MM.1S (cell line): Measurements from ENCODE around the gene PRKCZ.

Source experiments
- DNase-seq: peaks from one replicate; pipeline ENCODE4 v3.0.0-alpha.2; 2015
- H2AFZ ChIP-seq: fragments of 300-600 bp; sonication (generic); 2 replicates; pipeline ENCODE4 v1.6.0; 2016; ENCODE audit warnings: antibody characterized with exemption, low read length
- H3F3A ChIP-seq: fragments of 300-600 bp; sonication (generic); 2 replicates; pipeline ENCODE4 v1.6.1; 2016; ENCODE audit warnings: mild to moderate bottlenecking, antibody characterized with exemption, low read length, moderate library complexity, mixed read lengths; ENCODE audit not compliant: insufficient read depth
- H3K27ac ChIP-seq: fragments of 300-600 bp; sonication (generic); 2 replicates; pipeline ENCODE4 v1.5.1; 2016; ENCODE audit warnings: mild to moderate bottlenecking, low read length
- H3K27me3 ChIP-seq: fragments of 300-600 bp; sonication (generic); replicated peaks from 2 replicates; pipeline ENCODE4 v1.6.0; 2016; ENCODE audit warnings: low read length; ENCODE audit not compliant: insufficient read depth
- H3K36me3 ChIP-seq: fragments of 300-600 bp; sonication (generic); replicated peaks from 2 replicates; pipeline ENCODE4 v1.6.1; 2016; ENCODE audit warnings: mild to moderate bottlenecking, low read length, mixed read lengths; ENCODE audit not compliant: insufficient read depth
- H3K4me1 ChIP-seq: fragments of 300-600 bp; sonication (generic); 2 replicates; pipeline ENCODE4 v1.6.1; 2016; ENCODE audit warnings: low read length, mixed read lengths
- H3K4me2 ChIP-seq: fragments of 300-600 bp; sonication (generic); 2 replicates; pipeline ENCODE4 v1.6.0; 2016; ENCODE audit warnings: low read depth, low read length
- H3K4me3 ChIP-seq: fragments of 300-600 bp; sonication (generic); 2 replicates; pipeline ENCODE4 v1.5.1; 2016; ENCODE audit warnings: low read length, mixed read lengths
- H3K79me2 ChIP-seq: fragments of 300-600 bp; sonication (generic); 2 replicates; pipeline ENCODE4 v1.6.1; 2016; ENCODE audit warnings: mixed run types, low read length, mixed read lengths
- H3K9ac ChIP-seq: fragments of 300-600 bp; sonication (generic); 2 replicates; pipeline ENCODE4 v1.6.1; 2016; ENCODE audit warnings: low read length, mixed read lengths
- H3K9me2 ChIP-seq: fragments of 300-600 bp; sonication (generic); replicated peaks from 2 replicates; pipeline ENCODE4 v1.6.1; 2016; ENCODE audit warnings: mild to moderate bottlenecking, low read length, mixed read lengths; ENCODE audit not compliant: insufficient read depth
- H3K9me3 ChIP-seq: fragments of 300-600 bp; sonication (generic); replicated peaks from 2 replicates; pipeline ENCODE4 v1.6.1; 2016; ENCODE audit warnings: mild to moderate bottlenecking, low read length, mixed read lengths; ENCODE audit not compliant: insufficient read depth
- H4K20me1 ChIP-seq: fragments of 300-600 bp; sonication (generic); 2 replicates; pipeline ENCODE4 v1.6.1; 2016; ENCODE audit warnings: mild to moderate bottlenecking, low read length, moderate library complexity, mixed read lengths; ENCODE audit not compliant: insufficient read depth
- EZH2 ChIP-seq: fragments of 300-600 bp; sonication (generic); optimal IDR thresholded peaks from 2 replicates; pipeline ENCODE3; 2017; ENCODE audit warnings: low read depth, mild to moderate bottlenecking, antibody characterized with exemption, low read length, mixed read lengths
- EZH2phosphoT487 ChIP-seq: fragments of 300-600 bp; sonication (generic); IDR thresholded peaks from 2 replicates; pipeline ENCODE4 v1.6.1; 2018; ENCODE audit warnings: antibody characterized with exemption, low read length
- TF ChIP-seq, protein P1 (sequence below): fragments of 300-600 bp; sonication (generic); IDR thresholded peaks from 2 replicates; pipeline ENCODE4 v1.5.1; 2016; ENCODE audit warnings: antibody characterized with exemption, low read length, mixed read lengths

Gene PRKCZ

GRCh38 chr1:2125350-2126211 lies 75.4 kb downstream of the PRKCZ start:
- Histone ChIP-seq H4K20me1 (no peaks in the 10 kb centered on the region), H3F3A (no peaks in the 10 kb centered on the region), H3K27ac (no peak overlapping the region), H3K27me3 (peaks cover 51% of the 10 kb centered on the region), H3K36me3 (no peaks in the 10 kb centered on the region), H3K79me2 (no peaks in the 10 kb centered on the region), H3K9me2 (no peaks in the 10 kb centered on the region), H3K9me3 (no peaks in the 10 kb centered on the region), H2AFZ (no peak overlapping the region), H3K9ac (no peak overlapping the region), H3K4me2 (no peak overlapping the region), H3K4me1 (no peaks in the 10 kb centered on the region), H3K4me3 (no peak overlapping the region)
- DNase-seq: no peak
- TF ChIP-seq, protein P1, sequence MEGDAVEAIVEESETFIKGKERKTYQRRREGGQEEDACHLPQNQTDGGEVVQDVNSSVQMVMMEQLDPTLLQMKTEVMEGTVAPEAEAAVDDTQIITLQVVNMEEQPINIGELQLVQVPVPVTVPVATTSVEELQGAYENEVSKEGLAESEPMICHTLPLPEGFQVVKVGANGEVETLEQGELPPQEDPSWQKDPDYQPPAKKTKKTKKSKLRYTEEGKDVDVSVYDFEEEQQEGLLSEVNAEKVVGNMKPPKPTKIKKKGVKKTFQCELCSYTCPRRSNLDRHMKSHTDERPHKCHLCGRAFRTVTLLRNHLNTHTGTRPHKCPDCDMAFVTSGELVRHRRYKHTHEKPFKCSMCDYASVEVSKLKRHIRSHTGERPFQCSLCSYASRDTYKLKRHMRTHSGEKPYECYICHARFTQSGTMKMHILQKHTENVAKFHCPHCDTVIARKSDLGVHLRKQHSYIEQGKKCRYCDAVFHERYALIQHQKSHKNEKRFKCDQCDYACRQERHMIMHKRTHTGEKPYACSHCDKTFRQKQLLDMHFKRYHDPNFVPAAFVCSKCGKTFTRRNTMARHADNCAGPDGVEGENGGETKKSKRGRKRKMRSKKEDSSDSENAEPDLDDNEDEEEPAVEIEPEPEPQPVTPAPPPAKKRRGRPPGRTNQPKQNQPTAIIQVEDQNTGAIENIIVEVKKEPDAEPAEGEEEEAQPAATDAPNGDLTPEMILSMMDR: no peak
- TF ChIP-seq EZH2phosphoT487 (no peak), EZH2 (no peak)

GRCh38 chr1:2126331-2127186 lies 76.3 kb downstream of the PRKCZ start:
- H3K79me2 ChIP-seq: no peaks in the 10 kb centered on the region
- H4K20me1 ChIP-seq: no peaks in the 10 kb centered on the region
- no peak overlapping the region for H2AFZ ChIP-seq
- H3K36me3 ChIP-seq: no peaks in the 10 kb centered on the region
- DNase-seq: no peak
- no peaks in the 10 kb centered on the region for H3K9me2 ChIP-seq
- TF ChIP-seq, protein P1: no peak
- TF ChIP-seq EZH2phosphoT487: no peak
- H3K4me1 ChIP-seq: no peaks in the 10 kb centered on the region
- no peaks in the 10 kb centered on the region for H3K9me3 ChIP-seq
- peaks cover 61% of the 10 kb centered on the region for H3K27me3 ChIP-seq
- H3K9ac ChIP-seq: no peak overlapping the region
- no peak overlapping the region for H3K4me3 ChIP-seq
- no peak overlapping the region for H3K4me2 ChIP-seq
- no peaks in the 10 kb centered on the region for H3F3A ChIP-seq
- no peak overlapping the region for H3K27ac ChIP-seq

GRCh38 chr1:2127187-2128145 lies 77.3 kb downstream of the PRKCZ start:
- Histone ChIP-seq H3K36me3 (no peaks in the 10 kb centered on the region), H2AFZ (no peak overlapping the region), H3K9me2 (no peaks in the 10 kb centered on the region), H3K4me1 (no peaks in the 10 kb centered on the region), H3K9ac (no peak overlapping the region), H3K27ac (no peak overlapping the region), H3K27me3 (peaks cover 62% of the 10 kb centered on the region), H3K4me2 (no peak overlapping the region), H3K9me3 (no peaks in the 10 kb centered on the region), H4K20me1 (no peaks in the 10 kb centered on the region), H3F3A (no peaks in the 10 kb centered on the region), H3K79me2 (no peaks in the 10 kb centered on the region), H3K4me3 (no peak overlapping the region)
- DNase-seq: no peak
- TF ChIP-seq, protein P1: no peak
- TF ChIP-seq EZH2: no peak
- TF ChIP-seq EZH2phosphoT487: no peak
